T-helper 17 cell (primary cell): Measurements from ENCODE around the gene SNAPC5. TPM values are rescaled to one million over a fixed set of nuclear protein-coding genes. Genes with fewer than 3 reads are reported as not detected.
"Not testable (repeated sequence)": the region's sequence is repeated elsewhere in the genome, so short reads cannot be mapped to it uniquely, and the experiment has no call there.

Source experiments
- ATAC-seq: fragments of 150-1000 bp; cut with Tn5 transposase; 2 replicates; pipeline ENCODE4 v1.10.0; 2021; ENCODE audit warnings: mild to moderate bottlenecking, moderate library complexity
- DNase-seq, 3 donors: peaks; one replicate each; pipeline versions ENCODE4 v3.0.0 to v3.0.0-alpha.2; 2020 to 2021
- H3K9me3 ChIP-seq: one replicate; pipeline ENCODE4 v1.7.0; 2013; ENCODE audit warnings: low read length, mild to moderate bottlenecking; ENCODE audit not compliant: control insufficient read depth, poor library complexity, severe bottlenecking
- H3K27ac Mint-ChIP-seq: one replicate; pipeline ENCODE4 v1.8.0; 2022; ENCODE audit warnings: mild to moderate bottlenecking, moderate library complexity, mixed read lengths
- H3K27me3 Mint-ChIP-seq: one replicate; pipeline ENCODE4 v1.8.0; 2022; ENCODE audit warnings: mixed read lengths
- H3K36me3 Mint-ChIP-seq: one replicate; pipeline ENCODE4 v1.8.0; 2022; ENCODE audit warnings: low read depth, mixed read lengths
- H3K4me1 Mint-ChIP-seq: one replicate; pipeline ENCODE4 v1.8.0; 2022; ENCODE audit warnings: mild to moderate bottlenecking, mixed read lengths
- H3K4me3 Mint-ChIP-seq: one replicate; pipeline ENCODE4 v1.8.0; 2022; ENCODE audit warnings: mild to moderate bottlenecking, moderate library complexity, mixed read lengths
- total RNA-seq, 4 donors: library from RNA in 2 of 4; stranded (reverse) in 2 of 4; gene quantifications; one replicate each; pipeline ENCODE4 v1.2.3 and lab custom pipeline; 2022 to 2026

SNAPC5 gene
- total RNA-seq, 2 donors from 2014 or later: 15.1 to 20.5 TPM

- Mint-ChIP-seq H3K4me1 (peaks cover 12% of the 10 kb centered on the region), H3K4me3 (no peak overlapping the region), H3K27ac (no peak overlapping the region), H3K36me3 (peaks cover 11% of the 10 kb centered on the region), H3K27me3 (no peaks in the 10 kb centered on the region)
- no peak for ATAC-seq
- no peaks in the 10 kb centered on the region for H3K9me3 ChIP-seq
- no peak for DNase-seq
These were observed 35.6 kb downstream of the SNAPC5 start for GRCh38 chr15:66461917-66462316.

GRCh38 chr15:66461294-66461693 lies 36.3 kb downstream of the SNAPC5 start:
- not testable (repeated sequence) for H3K9me3 ChIP-seq, H3K4me3 Mint-ChIP-seq, DNase-seq, H3K27me3 Mint-ChIP-seq, H3K27ac Mint-ChIP-seq, ATAC-seq
- H3K4me1 Mint-ChIP-seq: peaks cover 12% of the 10 kb centered on the region
- H3K36me3 Mint-ChIP-seq: peaks cover 11% of the 10 kb centered on the region

- H3K27ac Mint-ChIP-seq: peak overlapping the region; percentile 81
- ATAC-seq (no peak), DNase-seq (no peak)
- no peaks in the 10 kb centered on the region for H3K27me3 Mint-ChIP-seq
- H3K4me3 Mint-ChIP-seq: no peak overlapping the region
- peaks cover 15% of the 10 kb centered on the region for H3K4me1 Mint-ChIP-seq
- H3K36me3 Mint-ChIP-seq: peaks cover 11% of the 10 kb centered on the region
- H3K9me3 ChIP-seq: no peaks in the 10 kb centered on the region
These were observed 37.5 kb downstream of the SNAPC5 start for GRCh38 chr15:66459818-66460615.

- Mint-ChIP-seq H3K4me1 (peaks cover 14% of the 10 kb centered on the region), H3K27me3 (no peaks in the 10 kb centered on the region), H3K36me3 (peaks cover 7% of the 10 kb centered on the region), H3K27ac (peak overlapping the region; percentile 41), H3K4me3 (no peak overlapping the region)
- H3K9me3 ChIP-seq: no peaks in the 10 kb centered on the region
- DNase-seq (no peak), ATAC-seq (no peak)
These were observed 41.4 kb downstream of the SNAPC5 start for GRCh38 chr15:66456211-66456610.

- DNase-seq (no peak), ATAC-seq (no peak)
- Mint-ChIP-seq H3K27ac (peak overlapping the region; percentile 24), H3K36me3 (no peaks in the 10 kb centered on the region), H3K4me3 (no peak overlapping the region), H3K4me1 (peaks cover 6% of the 10 kb centered on the region), H3K27me3 (no peaks in the 10 kb centered on the region)
- H3K9me3 ChIP-seq: no peaks in the 10 kb centered on the region
These were observed 43.4 kb downstream of the SNAPC5 start for GRCh38 chr15:66454143-66454542.

GRCh38 chr15:66452971-66453580 lies 44.5 kb downstream of the SNAPC5 start:
- ATAC-seq: no peak
- no peak for DNase-seq
- no peaks in the 10 kb centered on the region for H3K9me3 ChIP-seq
- Mint-ChIP-seq H3K27me3 (no peaks in the 10 kb centered on the region), H3K27ac (peak overlapping the region; percentile 24), H3K4me1 (peaks cover 8% of the 10 kb centered on the region), H3K4me3 (no peak overlapping the region), H3K36me3 (peaks cover 2% of the 10 kb centered on the region)

- Mint-ChIP-seq H3K4me3 (no peak overlapping the region), H3K27me3 (no peaks in the 10 kb centered on the region), H3K27ac (no peak overlapping the region), H3K36me3 (peaks cover 3% of the 10 kb centered on the region), H3K4me1 (peaks cover 8% of the 10 kb centered on the region)
- H3K9me3 ChIP-seq: no peaks in the 10 kb centered on the region
- ATAC-seq: no peak
- DNase-seq: no peak
These were observed 45.1 kb downstream of the SNAPC5 start for GRCh38 chr15:66452420-66452819.

Other genes starting within 250 kb of the SNAPC5 start
- gene MEGF11, start 244.0 kb downstream of the SNAPC5 start, total RNA-seq: not detected
- gene DIS3L, start 204.2 kb downstream of the SNAPC5 start, total RNA-seq: 10 to 100 TPM; 22.1 to 22.3 TPM
- 1 to 10 TPM; 2.9 to 4.2 TPM for gene TIPIN, start 141.1 kb downstream of the SNAPC5 start, total RNA-seq
- gene MAP2K1, start 110.8 kb downstream of the SNAPC5 start, total RNA-seq: 10 to 100 TPM; 39.2 to 57.3 TPM
- gene RPL4, start 7.1 kb upstream of the SNAPC5 start, total RNA-seq: 1,000 to 10,000 TPM; 3,651 to 3,689 TPM
- gene ZWILCH, start 7.6 kb upstream of the SNAPC5 start, total RNA-seq: 10 to 100 TPM in 1 of 2 donors, 1 to 10 TPM in 1; 5.6 to 10.5 TPM
- gene LCTL, start 68.2 kb upstream of the SNAPC5 start, total RNA-seq: not detected
- gene SMAD6, start 204.5 kb upstream of the SNAPC5 start, total RNA-seq: under 1 TPM in 1 of 2 donors, not detected in 1; 0.10 TPM